K562 (cell line): Measurements from ENCODE around the gene KPNB1. TPM values are rescaled to one million over a fixed set of nuclear protein-coding genes. Genes with fewer than 3 reads are reported as not detected.
A peak's percentile ranks its signal among the peaks of the same experiment; 100 is the strongest.

Experiments
- BRCA1 ChIP-seq, 2 experiments: fragments of 450-650 bp in 1 of 2; sonication (generic) in 1 of 2; formaldehyde crosslinking in 1 of 2; IDR thresholded peaks; 2 replicates each; pipeline versions ENCODE4 v1.5.0 to v1.6.1; 2017 to 2020; ENCODE audit warnings: mild to moderate bottlenecking in 1 of 2, missing genetic modification reagents in 1 of 2
- DPF2 ChIP-seq: fragments of 450-650 bp; IDR thresholded peaks from 2 replicates; pipeline ENCODE4 v1.6.1; 2016
- GATA2 ChIP-seq: sonication (generic); formaldehyde crosslinking; IDR thresholded peaks from 2 replicates; pipeline ENCODE4 v1.4.0; 2020; ENCODE audit warnings: mild to moderate bottlenecking, missing genetic modification reagents
- MAFF ChIP-seq: IDR thresholded peaks from 2 replicates; pipeline ENCODE4 v1.6.1; 2012; ENCODE audit warnings: low read length, improper control_type of control experiment
- MXI1 ChIP-seq: IDR thresholded peaks from 2 replicates; pipeline ENCODE4 v1.6.1; 2011; ENCODE audit warnings: low read depth, mild to moderate bottlenecking, improper control_type of control experiment, low read length
- MYBL2 ChIP-seq, 2 experiments: fragments of 450-650 bp in 1 of 2; sonication (generic) in 1 of 2; formaldehyde crosslinking in 1 of 2; IDR thresholded peaks; 2 replicates each; pipeline versions ENCODE4 v1.6.1 to v1.8.1; 2017 to 2022; ENCODE audit warnings: borderline replicate concordance in 1 of 2, inconsistent platforms in 1 of 2, low read depth in 1 of 2, mild to moderate bottlenecking in 1 of 2, missing genetic modification reagents in 1 of 2, moderate library complexity in 1 of 2
- NR2C1 ChIP-seq, 2 experiments: fragments of 450-650 bp; IDR thresholded peaks; 2 replicates each; pipeline ENCODE4 v1.6.1; 2017; ENCODE audit warnings: mild to moderate bottlenecking in 2 of 2, antibody characterized with exemption in 1 of 2, inconsistent platforms in 1 of 2, missing compliant biosample characterization in 1 of 2, missing genetic modification characterization in 1 of 2
- POLR2G ChIP-seq: fragments of 200-400 bp; formaldehyde crosslinking; IDR thresholded peaks from 2 replicates; pipeline ENCODE4 v1.6.1; 2017; ENCODE audit warnings: low read depth, mild to moderate bottlenecking, antibody characterized with exemption, low read length, moderate library complexity
- SMAD3 ChIP-seq: fragments of 450-650 bp; formaldehyde crosslinking; conservative IDR thresholded peaks from 2 replicates; pipeline ENCODE4 v1.4.0; 2020; ENCODE audit warnings: mild to moderate bottlenecking
- SRF ChIP-seq, 2 experiments: fragments of 250-450, 450-650 bp in 1 of 2; sonication (Bioruptor Pico) in 1 of 2; sonication (generic) in 1 of 2; formaldehyde crosslinking; IDR thresholded peaks; 2 replicates each; pipeline versions ENCODE4 v1.5.0 to v1.5.1; 2020 to 2022; ENCODE audit warnings: mild to moderate bottlenecking in 1 of 2, missing genetic modification reagents in 1 of 2
- STAG1 ChIP-seq: sonication (generic); formaldehyde crosslinking; IDR thresholded peaks from 2 replicates; pipeline ENCODE4 v1.5.0; 2020; ENCODE audit warnings: missing genetic modification reagents, borderline replicate concordance
- TRIM28 ChIP-seq: fragments of 450-650 bp; IDR thresholded peaks from 2 replicates; pipeline ENCODE4 v1.6.1; 2017
- XRCC5 ChIP-seq: fragments of 200-400 bp; formaldehyde crosslinking; IDR thresholded peaks from 2 replicates; pipeline ENCODE4 v1.6.1; 2017; ENCODE audit warnings: low read depth, mild to moderate bottlenecking, low read length
- ZBTB33 ChIP-seq: sonication (generic); formaldehyde crosslinking; IDR thresholded peaks from 2 replicates; pipeline ENCODE4 v1.8.1; 2023; ENCODE audit warnings: mild to moderate bottlenecking, missing genetic modification reagents
- ZNF197 ChIP-seq: fragments of 200-800 bp; sonication (Bioruptor generic); IDR thresholded peaks from 2 replicates; pipeline ENCODE4 v1.6.1; 2016; ENCODE audit warnings: low read depth, missing genetic modification characterization, missing compliant biosample characterization
- ZNF316 ChIP-seq: fragments of 450-650 bp; IDR thresholded peaks from 2 replicates; pipeline ENCODE4 v1.6.1; 2016
- ZNF764 ChIP-seq: fragments of 250-450 bp; sonication (Bioruptor Pico); IDR thresholded peaks from 2 replicates; pipeline ENCODE4 v1.4.0; 2020; ENCODE audit warnings: low read depth, mild to moderate bottlenecking, moderate library complexity
- polyA plus RNA-seq, 8 experiments: library from polyadenylated mRNA; depleted of rRNA in 4 of 8; stranded (reverse) in 5 of 8; unstranded in 3 of 8; fragments of >200 nt; fragmentation: Nextera tagmentation in 2 of 8; fragmentation: Illumina TruSeq in 1 of 8; extraction: Ambion mirVana in 2 of 8; extraction: Trizol in 1 of 8; gene quantifications; 2 replicates each; pipeline versions ENCODE4 v1.2.1 to v1.2.3, GENCODE V29; 2011 to 2014; ENCODE audit warnings: inconsistent platforms in 1 of 8, missing spikeins in 1 of 8
- total RNA-seq, 7 experiments: library from RNA; depleted of rRNA in 6 of 7; stranded (reverse); fragments of >200 nt in 6 of 7; fragmentation: Illumina TruSeq in 2 of 7; extraction: Trizol in 2 of 7; gene quantifications; 2 replicates each; pipeline versions ENCODE4 v1.2.1 to v1.2.3, GENCODE V29; 2011 to 2021; ENCODE audit warnings: low replicate concordance in 1 of 7
- TF ChIP-seq, protein P1 (sequence below): sonication (generic); formaldehyde crosslinking; IDR thresholded peaks from 2 replicates; pipeline ENCODE4 v1.8.0; 2023; ENCODE audit warnings: mild to moderate bottlenecking, missing genetic modification reagents
- TF ChIP-seq, protein P2 (sequence below): fragments of 450-650 bp; IDR thresholded peaks from 2 replicates; pipeline ENCODE4 v1.6.1; 2016; ENCODE audit warnings: borderline replicate concordance

Gene KPNB1
- total and polyA plus RNA-seq, 9 of the 15 experiments (the other 6 are each of a cell fraction or from before 2014, with no cell fraction given), result 154 to 622 (median 354) TPM

- TF ChIP-seq, protein P1, sequence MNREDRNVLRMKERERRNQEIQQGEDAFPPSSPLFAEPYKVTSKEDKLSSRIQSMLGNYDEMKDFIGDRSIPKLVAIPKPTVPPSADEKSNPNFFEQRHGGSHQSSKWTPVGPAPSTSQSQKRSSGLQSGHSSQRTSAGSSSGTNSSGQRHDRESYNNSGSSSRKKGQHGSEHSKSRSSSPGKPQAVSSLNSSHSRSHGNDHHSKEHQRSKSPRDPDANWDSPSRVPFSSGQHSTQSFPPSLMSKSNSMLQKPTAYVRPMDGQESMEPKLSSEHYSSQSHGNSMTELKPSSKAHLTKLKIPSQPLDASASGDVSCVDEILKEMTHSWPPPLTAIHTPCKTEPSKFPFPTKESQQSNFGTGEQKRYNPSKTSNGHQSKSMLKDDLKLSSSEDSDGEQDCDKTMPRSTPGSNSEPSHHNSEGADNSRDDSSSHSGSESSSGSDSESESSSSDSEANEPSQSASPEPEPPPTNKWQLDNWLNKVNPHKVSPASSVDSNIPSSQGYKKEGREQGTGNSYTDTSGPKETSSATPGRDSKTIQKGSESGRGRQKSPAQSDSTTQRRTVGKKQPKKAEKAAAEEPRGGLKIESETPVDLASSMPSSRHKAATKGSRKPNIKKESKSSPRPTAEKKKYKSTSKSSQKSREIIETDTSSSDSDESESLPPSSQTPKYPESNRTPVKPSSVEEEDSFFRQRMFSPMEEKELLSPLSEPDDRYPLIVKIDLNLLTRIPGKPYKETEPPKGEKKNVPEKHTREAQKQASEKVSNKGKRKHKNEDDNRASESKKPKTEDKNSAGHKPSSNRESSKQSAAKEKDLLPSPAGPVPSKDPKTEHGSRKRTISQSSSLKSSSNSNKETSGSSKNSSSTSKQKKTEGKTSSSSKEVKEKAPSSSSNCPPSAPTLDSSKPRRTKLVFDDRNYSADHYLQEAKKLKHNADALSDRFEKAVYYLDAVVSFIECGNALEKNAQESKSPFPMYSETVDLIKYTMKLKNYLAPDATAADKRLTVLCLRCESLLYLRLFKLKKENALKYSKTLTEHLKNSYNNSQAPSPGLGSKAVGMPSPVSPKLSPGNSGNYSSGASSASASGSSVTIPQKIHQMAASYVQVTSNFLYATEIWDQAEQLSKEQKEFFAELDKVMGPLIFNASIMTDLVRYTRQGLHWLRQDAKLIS (CRISPR knock-in tag), result 0 out of 2 replicates have a peak, but pooled peaks have one; percentile 29
- TF ChIP-seq GATA2 (CRISPR knock-in tag), result no peak
- TF ChIP-seq, protein P2, sequence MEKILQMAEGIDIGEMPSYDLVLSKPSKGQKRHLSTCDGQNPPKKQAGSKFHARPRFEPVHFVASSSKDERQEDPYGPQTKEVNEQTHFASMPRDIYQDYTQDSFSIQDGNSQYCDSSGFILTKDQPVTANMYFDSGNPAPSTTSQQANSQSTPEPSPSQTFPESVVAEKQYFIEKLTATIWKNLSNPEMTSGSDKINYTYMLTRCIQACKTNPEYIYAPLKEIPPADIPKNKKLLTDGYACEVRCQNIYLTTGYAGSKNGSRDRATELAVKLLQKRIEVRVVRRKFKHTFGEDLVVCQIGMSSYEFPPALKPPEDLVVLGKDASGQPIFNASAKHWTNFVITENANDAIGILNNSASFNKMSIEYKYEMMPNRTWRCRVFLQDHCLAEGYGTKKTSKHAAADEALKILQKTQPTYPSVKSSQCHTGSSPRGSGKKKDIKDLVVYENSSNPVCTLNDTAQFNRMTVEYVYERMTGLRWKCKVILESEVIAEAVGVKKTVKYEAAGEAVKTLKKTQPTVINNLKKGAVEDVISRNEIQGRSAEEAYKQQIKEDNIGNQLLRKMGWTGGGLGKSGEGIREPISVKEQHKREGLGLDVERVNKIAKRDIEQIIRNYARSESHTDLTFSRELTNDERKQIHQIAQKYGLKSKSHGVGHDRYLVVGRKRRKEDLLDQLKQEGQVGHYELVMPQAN, result peak; percentile 91
- TF ChIP-seq TRIM28, result no peak
- no peak for TF ChIP-seq ZNF316
- no peak for TF ChIP-seq ZBTB33 (CRISPR knock-in tag)
- no peak for TF ChIP-seq NR2C1 (IDR thresholded peaks at IDR 0.05)
- no peak for TF ChIP-seq NR2C1 (tag; IDR thresholded peaks at IDR 0.05)
- no peak for TF ChIP-seq BRCA1 (IDR thresholded peaks at IDR 0.05)
- TF ChIP-seq BRCA1 (CRISPR knock-in tag; IDR thresholded peaks at IDR 0.05), result no peak
- no peak for TF ChIP-seq STAG1
- peak; percentile 84 for TF ChIP-seq MXI1
- no peak for TF ChIP-seq ZNF764 (CRISPR knock-in tag)
- TF ChIP-seq MYBL2 (IDR thresholded peaks at IDR 0.05; ENCODE audit: low read depth), result no peak
- TF ChIP-seq MYBL2 (CRISPR knock-in tag; IDR thresholded peaks at IDR 0.05; ENCODE audit: borderline replicate concordance), result no peak
- TF ChIP-seq SRF (CRISPR knock-in tag; IDR thresholded peaks at IDR 0.05), result no peak
- peak; percentile 70 for TF ChIP-seq POLR2G
- no peak for TF ChIP-seq XRCC5
- TF ChIP-seq SMAD3 (CRISPR knock-in tag), result no peak
- no peak for TF ChIP-seq MAFF
- peak; percentile 33; the same call in 1 of the 2 replicates for TF ChIP-seq DPF2
- no peak for TF ChIP-seq ZNF197 (CRISPR knock-in tag)
These were observed 1.1 kb downstream of the KPNB1 start (continued) for GRCh38 chr17:47650525-47651522.
